Fibroblast of pulmonary artery (primary cell): ENCODE data around the gene SUN1.

Experiments
- DNase-seq: peaks from one replicate; pipeline ENCODE4 v3.0.0-alpha.2; 2010; ENCODE audit warnings: low read depth
- H3K4me3 ChIP-seq: replicated peaks from 2 replicates; pipeline ENCODE4 v1.5.1; 2011; ENCODE audit warnings: low read depth, mild to moderate bottlenecking, control low read depth, low read length, moderate library complexity
- CTCF ChIP-seq: IDR thresholded peaks from 2 replicates; pipeline ENCODE4 v1.5.1; 2011; ENCODE audit warnings: mild to moderate bottlenecking, control low read depth, low read length, inconsistent platforms; ENCODE audit errors: missing control alignments

Gene SUN1

GRCh38 chr7:902996-903395 is 70.7 kb downstream of the SUN1 start:
- TF ChIP-seq CTCF, result no peak
- DNase-seq, result no peak
- H3K4me3 ChIP-seq, result no peak overlapping the region

GRCh38 chr7:903921-904755 is 71.9 kb downstream of the SUN1 start:
- DNase-seq, result no peak
- TF ChIP-seq CTCF, result no peak
- H3K4me3 ChIP-seq, result no peak overlapping the region

- peak; percentile 57 for DNase-seq
- H3K4me3 ChIP-seq, result no peak overlapping the region
- no peak for TF ChIP-seq CTCF
These were observed 72.6 kb downstream of the SUN1 start for GRCh38 chr7:904847-905246.

GRCh38 chr7:906776-907157 is 74.5 kb downstream of the SUN1 start:
- H3K4me3 ChIP-seq, result no peak overlapping the region
- no peak for TF ChIP-seq CTCF
- DNase-seq, result no peak

- TF ChIP-seq CTCF, result no peak
These were observed 75.1 kb downstream of the SUN1 start for GRCh38 chr7:907158-907980.

GRCh38 chr7:908159-908581 is 75.9 kb downstream of the SUN1 start:
- DNase-seq, result no peak
- no peak for TF ChIP-seq CTCF
- no peak overlapping the region for H3K4me3 ChIP-seq

More at GRCh38 chr7:907158-907980, 75.1 kb downstream of the SUN1 start:
- H3K4me3 ChIP-seq, result no peak overlapping the region
- no peak for DNase-seq
